Osteocyte (in vitro differentiated cells): Measurements from ENCODE around the gene OTUD7B. TPM values are rescaled to one million over a fixed set of nuclear protein-coding genes. Genes with fewer than 3 reads are reported as not detected.
"Not testable (repeated sequence)": the region's sequence is repeated elsewhere in the genome, so short reads cannot be mapped to it uniquely, and the experiment has no call there.

Experiments
- DNase-seq: peaks from one replicate; pipeline ENCODE4 v3.0.0; 2021; ENCODE audit warnings: mixed read lengths; ENCODE audit not compliant: unreplicated experiment; ENCODE audit errors: extremely low spot score
- H3K27ac Mint-ChIP-seq: one replicate; pipeline ENCODE4 v1.8.0; 2021; ENCODE audit warnings: mild to moderate bottlenecking, mixed read lengths; ENCODE audit not compliant: unreplicated experiment
- H3K27me3 Mint-ChIP-seq: one replicate; pipeline ENCODE4 v1.8.0; 2021; ENCODE audit warnings: mixed read lengths; ENCODE audit not compliant: unreplicated experiment
- H3K36me3 Mint-ChIP-seq: one replicate; pipeline ENCODE4 v1.8.0; 2021; ENCODE audit warnings: mixed read lengths; ENCODE audit not compliant: unreplicated experiment
- H3K4me1 Mint-ChIP-seq: one replicate; pipeline ENCODE4 v1.8.0; 2021; ENCODE audit warnings: mixed read lengths; ENCODE audit not compliant: unreplicated experiment
- H3K4me3 Mint-ChIP-seq: one replicate; pipeline ENCODE4 v1.8.0; 2021; ENCODE audit warnings: mild to moderate bottlenecking, moderate library complexity, mixed read lengths; ENCODE audit not compliant: unreplicated experiment
- H3K9me3 Mint-ChIP-seq: one replicate; pipeline ENCODE4 v1.8.0; 2021; ENCODE audit warnings: mixed read lengths; ENCODE audit not compliant: unreplicated experiment
- total RNA-seq: library from RNA; stranded (reverse); gene quantifications from 2 replicates; pipeline ENCODE4 v1.2.1, GENCODE V29; 2021
- TF ChIP-seq, protein P1 (sequence below): fragments of 200-600 bp; sonication (generic); IDR thresholded peaks from 2 replicates; pipeline ENCODE4 v1.5.0; 2021; ENCODE audit warnings: antibody characterized with exemption, mild to moderate bottlenecking, moderate library complexity

The OTUD7B gene
- total RNA-seq, 1 donor from 2014 or later: 25.1 TPM

- Mint-ChIP-seq H3K36me3 (peaks cover 45% of the 10 kb centered on the region), H3K4me3 (no peak overlapping the region), H3K9me3 (no peaks in the 10 kb centered on the region), H3K27me3 (no peaks in the 10 kb centered on the region), H3K4me1 (no peaks in the 10 kb centered on the region), H3K27ac (peak overlapping the region; percentile 54)
- no peak for DNase-seq
- TF ChIP-seq, protein P1, sequence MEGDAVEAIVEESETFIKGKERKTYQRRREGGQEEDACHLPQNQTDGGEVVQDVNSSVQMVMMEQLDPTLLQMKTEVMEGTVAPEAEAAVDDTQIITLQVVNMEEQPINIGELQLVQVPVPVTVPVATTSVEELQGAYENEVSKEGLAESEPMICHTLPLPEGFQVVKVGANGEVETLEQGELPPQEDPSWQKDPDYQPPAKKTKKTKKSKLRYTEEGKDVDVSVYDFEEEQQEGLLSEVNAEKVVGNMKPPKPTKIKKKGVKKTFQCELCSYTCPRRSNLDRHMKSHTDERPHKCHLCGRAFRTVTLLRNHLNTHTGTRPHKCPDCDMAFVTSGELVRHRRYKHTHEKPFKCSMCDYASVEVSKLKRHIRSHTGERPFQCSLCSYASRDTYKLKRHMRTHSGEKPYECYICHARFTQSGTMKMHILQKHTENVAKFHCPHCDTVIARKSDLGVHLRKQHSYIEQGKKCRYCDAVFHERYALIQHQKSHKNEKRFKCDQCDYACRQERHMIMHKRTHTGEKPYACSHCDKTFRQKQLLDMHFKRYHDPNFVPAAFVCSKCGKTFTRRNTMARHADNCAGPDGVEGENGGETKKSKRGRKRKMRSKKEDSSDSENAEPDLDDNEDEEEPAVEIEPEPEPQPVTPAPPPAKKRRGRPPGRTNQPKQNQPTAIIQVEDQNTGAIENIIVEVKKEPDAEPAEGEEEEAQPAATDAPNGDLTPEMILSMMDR: no peak
These were observed 47.8 kb downstream of the OTUD7B start for GRCh38 chr1:149962736-149963135.

GRCh38 chr1:149962039-149962647 lies 48.4 kb downstream of the OTUD7B start:
- Mint-ChIP-seq H3K9me3 (no peaks in the 10 kb centered on the region), H3K4me1 (no peaks in the 10 kb centered on the region), H3K36me3 (peaks cover 48% of the 10 kb centered on the region), H3K4me3 (no peak overlapping the region), H3K27me3 (no peaks in the 10 kb centered on the region), H3K27ac (peak overlapping the region; percentile 54)
- TF ChIP-seq, protein P1: peak; percentile 84
- DNase-seq: no peak

DNA sequence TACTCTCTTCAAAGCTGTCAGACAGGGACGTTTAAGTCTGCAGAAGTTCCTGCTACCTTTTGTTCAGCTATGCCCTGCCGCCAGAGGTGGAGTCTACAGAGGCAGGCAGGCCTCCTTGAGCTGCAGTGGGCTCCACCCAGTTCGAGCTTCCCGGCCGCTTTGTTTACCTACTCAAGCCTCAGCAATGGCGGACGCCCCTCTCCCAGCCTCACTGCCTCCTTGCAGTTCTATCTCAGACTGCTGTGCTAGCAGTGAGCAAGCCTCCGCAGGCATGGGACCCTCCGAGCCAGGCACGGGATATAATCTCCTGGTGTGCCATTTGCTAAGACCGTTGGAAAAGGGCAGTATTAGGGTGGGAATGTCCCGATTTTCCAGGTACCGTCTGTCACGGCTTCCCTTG lies 53.0 kb downstream of the OTUD7B start:
- not testable (repeated sequence) for H3K27me3 Mint-ChIP-seq, H3K4me1 Mint-ChIP-seq, H3K27ac Mint-ChIP-seq, H3K4me3 Mint-ChIP-seq, DNase-seq
- H3K9me3 Mint-ChIP-seq: peaks cover 13% of the 10 kb centered on the region
- peaks cover 48% of the 10 kb centered on the region for H3K36me3 Mint-ChIP-seq

DNA sequence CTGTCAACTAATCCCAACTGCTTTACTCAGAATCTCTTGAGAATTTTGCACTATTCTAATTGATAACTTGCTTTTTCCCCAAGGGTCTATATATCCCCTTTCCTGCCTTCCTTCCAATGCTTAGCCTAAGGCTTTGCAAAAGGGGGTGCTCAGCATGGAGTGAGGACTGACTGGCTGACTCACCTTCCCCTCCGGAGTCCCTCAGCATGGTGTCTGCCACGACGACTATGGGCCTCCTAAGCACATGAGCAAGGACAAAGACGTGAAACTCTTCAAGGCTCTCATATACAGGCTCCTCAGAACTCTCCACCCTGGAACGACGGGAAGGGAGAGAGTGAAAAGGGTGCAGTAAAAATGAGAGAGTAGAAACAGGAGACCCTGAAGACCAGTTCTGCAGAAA lies 60.6 kb downstream of the OTUD7B start:
- TF ChIP-seq, protein P1: no peak
- Mint-ChIP-seq H3K27ac (no peak overlapping the region), H3K9me3 (peaks cover 9% of the 10 kb centered on the region), H3K27me3 (no peaks in the 10 kb centered on the region), H3K4me3 (no peak overlapping the region), H3K4me1 (no peaks in the 10 kb centered on the region), H3K36me3 (peaks cover 47% of the 10 kb centered on the region)
- no peak for DNase-seq

GRCh38 chr1:149945206-149945605 lies 65.3 kb downstream of the OTUD7B start:
- no peak overlapping the region for H3K4me3 Mint-ChIP-seq
- H3K9me3 Mint-ChIP-seq: no peaks in the 10 kb centered on the region
- no peak overlapping the region for H3K27ac Mint-ChIP-seq
- no peaks in the 10 kb centered on the region for H3K27me3 Mint-ChIP-seq
- no peak for DNase-seq
- H3K36me3 Mint-ChIP-seq: peaks cover 38% of the 10 kb centered on the region
- peaks cover 2% of the 10 kb centered on the region for H3K4me1 Mint-ChIP-seq
- TF ChIP-seq, protein P1: no peak

- Mint-ChIP-seq H3K27me3 (no peaks in the 10 kb centered on the region), H3K4me1 (peaks cover 20% of the 10 kb centered on the region), H3K4me3 (no peak overlapping the region), H3K27ac (no peak overlapping the region), H3K9me3 (no peaks in the 10 kb centered on the region), H3K36me3 (peaks cover 19% of the 10 kb centered on the region)
- DNase-seq: no peak
- TF ChIP-seq, protein P1: no peak
These were observed 67.6 kb downstream of the OTUD7B start for GRCh38 chr1:149942885-149943284.
